ENCODE results near the gene ADRM1. TPM values are rescaled to one million over a fixed set of nuclear protein-coding genes. Genes with fewer than 3 reads are reported as not detected.

ADRM1 gene
- total RNA-seq, 1 experiment from 2014 or later = 160 TPM

- ChIA-PET CTCF (no interaction called here), POLR2A (no interaction called here)
- 0 out of 2 replicates have a peak, but pooled peaks cover 4% of the 10 kb centered on the region for H3K9me3 Mint-ChIP-seq
- no peaks in the 10 kb centered on the region for H3K27me3 Mint-ChIP-seq (ENCODE audit: low read depth)
- no peaks in the 10 kb centered on the region for H3K4me1 Mint-ChIP-seq
- no peak for ATAC-seq
- TF ChIP-seq RELA (CRISPR knock-in tag; IDR thresholded peaks at IDR 0.05; ENCODE audit: borderline replicate concordance) (no peak), ATF6 (CRISPR knock-in tag; IDR thresholded peaks at IDR 0.05) (no peak), ZNF416 (CRISPR knock-in tag; IDR thresholded peaks at IDR 0.05) (no peak), USF2 (CRISPR knock-in tag; IDR thresholded peaks at IDR 0.05) (no peak), ZNF232 (CRISPR knock-in tag; IDR thresholded peaks at IDR 0.05) (no peak), NR3C1 (CRISPR knock-in tag; conservative IDR thresholded peaks at IDR 0.05; ENCODE audit: low read depth) (no peak), SMAD4 (CRISPR knock-in tag; IDR thresholded peaks at IDR 0.05) (no peak), ELF4 (CRISPR knock-in tag; IDR thresholded peaks at IDR 0.05; ENCODE audit: low read depth) (no peak), GABPB1 (CRISPR knock-in tag; IDR thresholded peaks at IDR 0.05) (no peak), CDX4 (CRISPR knock-in tag; IDR thresholded peaks at IDR 0.05; ENCODE audit: borderline replicate concordance) (no peak), ZNF423 (CRISPR knock-in tag; IDR thresholded peaks at IDR 0.05) (no peak), ZNF138 (CRISPR knock-in tag; conservative IDR thresholded peaks at IDR 0.05) (no peak)
- H3K36me3 Mint-ChIP-seq = peaks cover 52% of the 10 kb centered on the region
- no peak for DNase-seq (ENCODE audit: low spot score)
- no peak overlapping the region for H3K4me3 Mint-ChIP-seq
- no peak overlapping the region for H3K27ac Mint-ChIP-seq
Observed at GRCh38 chr20:62322492-62323041, 19.8 kb downstream of the ADRM1 start.

GRCh38 chr20:62323146-62323979, 20.6 kb downstream of the ADRM1 start:
- Mint-ChIP-seq H3K4me3 (no peak overlapping the region), H3K9me3 (0 out of 2 replicates have a peak, but pooled peaks cover 4% of the 10 kb centered on the region), H3K4me1 (no peaks in the 10 kb centered on the region), H3K36me3 (peaks cover 54% of the 10 kb centered on the region), H3K27ac (no peak overlapping the region), H3K27me3 (ENCODE audit: low read depth) (no peaks in the 10 kb centered on the region)
- no peak for ATAC-seq
- no peak for DNase-seq (ENCODE audit: low spot score)
- CTCF ChIA-PET = interaction anchor here (1.0 kb wide), 1 partner anchor 59 kb away, joined by 3 read pairs; no protein-coding TSS in a partner anchor
- TF ChIP-seq ZNF219 (CRISPR knock-in tag; IDR thresholded peaks at IDR 0.05; ENCODE audit: borderline replicate concordance) (no peak), ZNF671 (CRISPR knock-in tag; IDR thresholded peaks at IDR 0.05) (no peak), SMAD4 (CRISPR knock-in tag; IDR thresholded peaks at IDR 0.05) (no peak), ZNF232 (CRISPR knock-in tag; IDR thresholded peaks at IDR 0.05) (no peak), ZNF532 (CRISPR knock-in tag; IDR thresholded peaks at IDR 0.05; ENCODE audit: borderline replicate concordance) (no peak), HMGXB4 (CRISPR knock-in tag; IDR thresholded peaks at IDR 0.05) (no peak), ELF4 (CRISPR knock-in tag; IDR thresholded peaks at IDR 0.05; ENCODE audit: low read depth) (no peak), PRRX2 (CRISPR knock-in tag; IDR thresholded peaks at IDR 0.05) (no peak)
- POLR2A ChIA-PET = no interaction called here
